NB4 (cell line): ENCODE data around the gene CCRL2.

Experiments used
- MYC ChIP-seq: IDR thresholded peaks from 2 replicates; pipeline ENCODE4 v1.6.1; 2011; ENCODE audit warnings: low read depth, low read length
- POLR2A ChIP-seq: IDR thresholded peaks from 2 replicates; pipeline ENCODE4 v1.6.1; 2011; ENCODE audit warnings: mild to moderate bottlenecking; ENCODE audit not compliant: insufficient read length; ENCODE audit errors: extremely low read depth
- TF ChIP-seq, protein P1 (sequence below): IDR thresholded peaks from one replicate; pipeline ENCODE4 v1.5.1; 2012; ENCODE audit warnings: low read depth, low read length
- TF ChIP-seq, protein P2 (sequence below): IDR thresholded peaks from 2 replicates; pipeline ENCODE4 v1.6.1; 2011; ENCODE audit warnings: low read depth, low read length

DNA sequence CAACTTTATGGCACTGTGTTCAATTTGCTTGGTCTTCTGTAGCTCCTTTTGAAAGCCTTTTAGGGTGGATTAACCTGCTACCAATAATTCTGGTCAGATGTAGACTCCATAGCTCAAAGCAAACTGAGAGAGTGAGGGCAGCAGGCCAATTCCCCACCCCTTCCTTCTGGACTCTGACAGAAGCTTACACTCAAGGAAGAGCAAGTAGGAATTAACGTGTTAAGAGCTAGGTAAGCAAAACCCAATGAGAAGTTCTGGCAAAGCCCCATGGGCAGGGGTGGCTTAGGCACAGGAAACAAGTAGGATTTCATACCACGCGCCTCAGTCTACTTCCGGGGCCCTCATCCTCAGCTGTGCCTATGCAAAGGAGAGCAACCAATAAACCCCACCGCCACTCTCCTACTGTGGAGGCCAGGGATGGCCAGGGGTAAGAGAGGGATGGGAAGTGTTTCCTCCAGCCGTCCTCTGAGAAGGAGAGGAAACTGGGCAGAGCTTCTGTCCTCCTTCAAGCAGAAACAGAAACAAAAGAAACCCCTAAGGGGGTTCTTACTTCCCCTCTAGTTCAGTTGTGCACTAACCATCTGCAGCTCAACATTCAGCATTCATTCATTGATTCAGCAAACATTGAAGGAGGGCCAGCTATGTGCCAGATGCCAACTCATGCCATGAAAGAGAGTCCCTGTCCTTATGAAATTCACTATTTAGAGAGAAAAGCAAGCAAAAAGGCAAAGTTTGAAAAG, 23.7 kb upstream of the CCRL2 start:
- TF ChIP-seq, protein P1, sequence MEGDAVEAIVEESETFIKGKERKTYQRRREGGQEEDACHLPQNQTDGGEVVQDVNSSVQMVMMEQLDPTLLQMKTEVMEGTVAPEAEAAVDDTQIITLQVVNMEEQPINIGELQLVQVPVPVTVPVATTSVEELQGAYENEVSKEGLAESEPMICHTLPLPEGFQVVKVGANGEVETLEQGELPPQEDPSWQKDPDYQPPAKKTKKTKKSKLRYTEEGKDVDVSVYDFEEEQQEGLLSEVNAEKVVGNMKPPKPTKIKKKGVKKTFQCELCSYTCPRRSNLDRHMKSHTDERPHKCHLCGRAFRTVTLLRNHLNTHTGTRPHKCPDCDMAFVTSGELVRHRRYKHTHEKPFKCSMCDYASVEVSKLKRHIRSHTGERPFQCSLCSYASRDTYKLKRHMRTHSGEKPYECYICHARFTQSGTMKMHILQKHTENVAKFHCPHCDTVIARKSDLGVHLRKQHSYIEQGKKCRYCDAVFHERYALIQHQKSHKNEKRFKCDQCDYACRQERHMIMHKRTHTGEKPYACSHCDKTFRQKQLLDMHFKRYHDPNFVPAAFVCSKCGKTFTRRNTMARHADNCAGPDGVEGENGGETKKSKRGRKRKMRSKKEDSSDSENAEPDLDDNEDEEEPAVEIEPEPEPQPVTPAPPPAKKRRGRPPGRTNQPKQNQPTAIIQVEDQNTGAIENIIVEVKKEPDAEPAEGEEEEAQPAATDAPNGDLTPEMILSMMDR: no peak
- no peak for TF ChIP-seq POLR2A
- TF ChIP-seq, protein P2, sequence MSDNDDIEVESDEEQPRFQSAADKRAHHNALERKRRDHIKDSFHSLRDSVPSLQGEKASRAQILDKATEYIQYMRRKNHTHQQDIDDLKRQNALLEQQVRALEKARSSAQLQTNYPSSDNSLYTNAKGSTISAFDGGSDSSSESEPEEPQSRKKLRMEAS: no peak
- no peak for TF ChIP-seq MYC
